Tibial artery (tissue), 4 donors: ENCODE data around the gene SLC44A3.

ENCODE experiments used
- DNase-seq, 2 donors: peaks; one replicate each; pipeline ENCODE4 v3.0.0-alpha.2; 2019
- H3K27ac ChIP-seq, 2 donors: fragments of 200-600 bp; sonication (generic) in 1 of 2; 1 replicate in 1 of 2; 2 replicates in 1 of 2; pipeline ENCODE4 v1.5.1; 2018 to 2019; ENCODE audit warnings: mild to moderate bottlenecking in 1 of 2
- H3K27me3 ChIP-seq, 2 donors: fragments of 200-600 bp; sonication (generic) in 1 of 2; one replicate each; pipeline versions ENCODE4 v1.5.1 to v1.6.0; 2016 to 2019
- H3K36me3 ChIP-seq, 3 donors: fragments of 200-600 bp; sonication (generic) in 2 of 3; one replicate each; pipeline ENCODE4 v1.5.1; 2016 to 2019; ENCODE audit warnings: mild to moderate bottlenecking in 2 of 3
- H3K4me1 ChIP-seq, 4 donors: fragments of 200-600 bp; sonication (generic) in 2 of 4; 1 replicate in 3 of 4; 2 replicates in 1 of 4; pipeline ENCODE4 v1.5.1; 2016 to 2019
- H3K4me3 ChIP-seq, 2 donors: fragments of 200-600 bp; sonication (generic) in 1 of 2; 1 replicate in 1 of 2; 2 replicates in 1 of 2; pipeline ENCODE4 v1.5.1; 2018 to 2019; ENCODE audit warnings: mild to moderate bottlenecking in 2 of 2
- H3K9me3 ChIP-seq, 3 donors: fragments of 200-600 bp; sonication (generic) in 1 of 3; one replicate each; pipeline ENCODE4 v1.5.1; 2016 to 2019
- intact Hi-C: fragments of 100-400 bp; cut with DNase I; formaldehyde crosslinking; loops from one replicate; pipeline ENCODE4 v1.15.0; 2023; ENCODE audit warnings: low total_unique reads
- TF ChIP-seq, protein P1 (sequence below), 2 experiments: fragments of 200-600 bp in 1 of 2; fragments of 450-650 bp in 1 of 2; IDR thresholded peaks; one replicate each; pipeline ENCODE4 v1.5.1; 2017 to 2019; ENCODE audit warnings: antibody characterized with exemption in 2 of 2, mild to moderate bottlenecking in 1 of 2, moderate library complexity in 1 of 2

The SLC44A3 gene, protein sequence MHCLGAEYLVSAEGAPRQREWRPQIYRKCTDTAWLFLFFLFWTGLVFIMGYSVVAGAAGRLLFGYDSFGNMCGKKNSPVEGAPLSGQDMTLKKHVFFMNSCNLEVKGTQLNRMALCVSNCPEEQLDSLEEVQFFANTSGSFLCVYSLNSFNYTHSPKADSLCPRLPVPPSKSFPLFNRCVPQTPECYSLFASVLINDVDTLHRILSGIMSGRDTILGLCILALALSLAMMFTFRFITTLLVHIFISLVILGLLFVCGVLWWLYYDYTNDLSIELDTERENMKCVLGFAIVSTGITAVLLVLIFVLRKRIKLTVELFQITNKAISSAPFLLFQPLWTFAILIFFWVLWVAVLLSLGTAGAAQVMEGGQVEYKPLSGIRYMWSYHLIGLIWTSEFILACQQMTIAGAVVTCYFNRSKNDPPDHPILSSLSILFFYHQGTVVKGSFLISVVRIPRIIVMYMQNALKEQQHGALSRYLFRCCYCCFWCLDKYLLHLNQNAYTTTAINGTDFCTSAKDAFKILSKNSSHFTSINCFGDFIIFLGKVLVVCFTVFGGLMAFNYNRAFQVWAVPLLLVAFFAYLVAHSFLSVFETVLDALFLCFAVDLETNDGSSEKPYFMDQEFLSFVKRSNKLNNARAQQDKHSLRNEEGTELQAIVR

DNA sequence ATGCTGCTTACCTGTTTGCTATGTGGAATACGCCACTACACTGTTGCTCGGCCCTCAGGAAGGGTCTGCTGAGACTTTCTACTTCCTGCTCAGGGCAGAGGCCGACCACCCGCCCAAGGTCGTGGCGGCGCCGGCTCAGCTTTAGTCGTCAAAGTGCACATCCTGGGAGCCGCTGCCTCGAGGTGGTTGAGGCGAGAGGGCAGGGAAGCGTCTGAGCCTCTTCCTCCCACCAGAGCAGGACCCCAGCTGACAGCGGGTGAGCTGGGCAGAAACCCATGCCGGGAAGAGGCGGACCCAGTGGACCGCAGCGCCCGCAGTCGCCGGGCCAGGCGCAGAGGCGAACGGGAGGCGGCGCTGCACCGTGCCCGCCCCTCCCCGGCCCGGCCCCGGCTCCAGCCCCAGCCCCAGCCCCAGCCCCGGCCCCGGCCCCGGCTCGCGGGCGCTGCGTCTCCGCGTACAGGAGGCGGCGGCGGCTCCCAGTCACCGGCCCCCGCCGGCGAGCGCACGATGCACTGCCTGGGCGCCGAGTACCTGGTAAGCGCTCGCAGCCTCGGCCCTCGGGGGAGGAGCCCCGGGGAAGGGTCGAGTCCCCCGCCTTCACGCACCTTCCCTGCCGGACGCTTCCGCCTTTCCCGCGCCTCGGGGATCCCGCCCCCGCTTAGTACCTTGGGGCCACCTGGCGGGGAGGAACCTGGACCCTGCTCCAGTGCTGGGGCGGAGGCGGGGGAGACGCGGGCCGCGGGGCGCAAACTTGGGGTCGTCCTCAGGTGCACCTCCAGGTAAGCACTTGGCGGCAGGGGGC lies at the start of gene SLC44A3:
TSS of gene SLC44A3 (plus strand) at position 413 of the 802 bp plus-strand sequence. CDS start at position 508, 95 bp downstream.
- Histone ChIP-seq H3K27me3 (no peaks in the 10 kb centered on the region), H3K4me1 (peaks cover 0 to 15% (median 6%) of the 10 kb centered on the region in 4 donors), H3K9me3 (no peaks in the 10 kb centered on the region), H3K27ac (peak within 1 kb of the TSS; percentile 13 to 51), H3K4me3 (peak within 1 kb of the TSS; percentile 58 to 76), H3K36me3 (no peaks in the 10 kb centered on the region)
- no peak for DNase-seq
- intact Hi-C loops = no loop called here
- TF ChIP-seq, protein P1, sequence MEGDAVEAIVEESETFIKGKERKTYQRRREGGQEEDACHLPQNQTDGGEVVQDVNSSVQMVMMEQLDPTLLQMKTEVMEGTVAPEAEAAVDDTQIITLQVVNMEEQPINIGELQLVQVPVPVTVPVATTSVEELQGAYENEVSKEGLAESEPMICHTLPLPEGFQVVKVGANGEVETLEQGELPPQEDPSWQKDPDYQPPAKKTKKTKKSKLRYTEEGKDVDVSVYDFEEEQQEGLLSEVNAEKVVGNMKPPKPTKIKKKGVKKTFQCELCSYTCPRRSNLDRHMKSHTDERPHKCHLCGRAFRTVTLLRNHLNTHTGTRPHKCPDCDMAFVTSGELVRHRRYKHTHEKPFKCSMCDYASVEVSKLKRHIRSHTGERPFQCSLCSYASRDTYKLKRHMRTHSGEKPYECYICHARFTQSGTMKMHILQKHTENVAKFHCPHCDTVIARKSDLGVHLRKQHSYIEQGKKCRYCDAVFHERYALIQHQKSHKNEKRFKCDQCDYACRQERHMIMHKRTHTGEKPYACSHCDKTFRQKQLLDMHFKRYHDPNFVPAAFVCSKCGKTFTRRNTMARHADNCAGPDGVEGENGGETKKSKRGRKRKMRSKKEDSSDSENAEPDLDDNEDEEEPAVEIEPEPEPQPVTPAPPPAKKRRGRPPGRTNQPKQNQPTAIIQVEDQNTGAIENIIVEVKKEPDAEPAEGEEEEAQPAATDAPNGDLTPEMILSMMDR (IDR thresholded peaks at IDR 0.05) = peak in 1 of 2 experiments; percentile 17

DNA sequence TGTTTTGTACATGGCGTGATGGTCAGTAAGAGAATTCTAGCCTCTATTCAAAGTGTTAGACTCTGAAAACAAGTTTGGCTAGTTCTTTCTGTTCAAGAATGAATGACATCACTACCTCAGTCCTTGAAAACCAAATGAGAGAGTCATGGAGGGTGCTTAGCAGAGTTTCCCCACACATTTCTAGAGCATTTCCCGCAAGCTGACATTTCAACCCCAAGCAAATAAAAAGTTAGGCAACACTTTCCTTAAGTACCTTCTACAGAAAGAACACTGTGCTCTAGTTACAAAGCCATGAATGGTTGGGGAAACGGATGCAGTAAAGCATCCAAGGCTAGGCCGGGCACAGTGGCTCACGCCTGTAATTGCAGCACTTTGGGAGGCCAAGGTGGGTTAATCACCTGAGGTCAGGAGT lies 47.9 kb upstream of the SLC44A3 start:
- no peaks in the 10 kb centered on the region for H3K36me3 ChIP-seq
- no peak overlapping the region for H3K27ac ChIP-seq
- TF ChIP-seq, protein P1 (IDR thresholded peaks at IDR 0.05) = no peak
- peaks cover 0 to 21% (median 0%) of the 10 kb centered on the region in 4 donors for H3K4me1 ChIP-seq
- no peak overlapping the region for H3K4me3 ChIP-seq
- no peaks in the 10 kb centered on the region for H3K27me3 ChIP-seq
- no peak for DNase-seq
- no peaks in the 10 kb centered on the region for H3K9me3 ChIP-seq
- intact Hi-C loops = no loop called here

DNA sequence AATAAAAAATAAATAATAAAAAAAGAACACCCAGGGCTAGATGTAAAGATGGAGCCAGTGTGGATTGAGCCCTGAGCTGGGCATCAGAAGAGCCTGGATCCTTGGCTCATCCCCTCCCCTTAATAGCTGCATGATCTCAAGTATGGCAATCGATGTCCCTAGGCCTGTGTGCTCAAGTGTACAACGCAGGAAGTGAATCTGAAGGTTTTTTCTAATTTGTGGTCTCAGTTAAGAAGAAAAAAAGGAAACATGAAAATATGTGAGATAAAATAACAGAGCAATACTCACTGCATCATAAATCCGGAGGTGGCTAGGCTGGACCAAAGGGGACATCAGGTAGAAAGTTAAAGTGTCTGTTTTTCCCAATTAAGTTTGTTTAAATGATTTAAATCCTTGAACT lies 47.3 kb upstream of the SLC44A3 start:
- TF ChIP-seq, protein P1 (IDR thresholded peaks at IDR 0.05) = no peak
- intact Hi-C loops = no loop called here
- no peaks in the 10 kb centered on the region for H3K27me3 ChIP-seq
- H3K36me3 ChIP-seq = no peaks in the 10 kb centered on the region
- no peak for DNase-seq
- peaks cover 0 to 21% (median 0%) of the 10 kb centered on the region in 4 donors for H3K4me1 ChIP-seq
- H3K27ac ChIP-seq = no peak overlapping the region
- H3K9me3 ChIP-seq = no peaks in the 10 kb centered on the region
- no peak overlapping the region for H3K4me3 ChIP-seq

DNA sequence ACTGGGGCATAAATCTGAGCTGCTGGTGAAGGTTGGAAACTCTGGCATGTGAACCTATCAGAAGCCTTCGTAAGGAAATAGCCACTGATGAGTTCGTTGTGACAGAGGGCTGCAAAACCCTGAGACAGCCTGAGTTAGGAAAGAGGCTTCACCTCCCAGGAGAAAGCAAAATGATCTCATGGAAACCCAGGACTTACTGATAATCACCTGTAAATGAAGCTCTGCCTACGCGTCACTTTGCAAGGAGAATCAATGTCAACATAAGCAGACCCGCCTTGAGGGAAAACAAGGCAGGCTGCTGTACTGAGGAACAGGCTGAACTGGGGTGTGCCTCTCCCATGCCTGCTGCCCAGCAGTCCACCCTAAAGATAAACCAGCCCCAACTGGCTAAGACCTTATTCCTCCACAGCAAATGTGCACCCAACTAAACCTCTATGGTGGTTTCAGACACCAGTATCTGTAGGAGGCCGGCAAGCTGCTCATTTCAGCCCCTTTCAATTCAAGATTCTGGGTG lies 46.8 kb upstream of the SLC44A3 start:
- no peak for DNase-seq
- H3K27ac ChIP-seq = no peak overlapping the region

More for the DNA sequence above, 46.8 kb upstream of the SLC44A3 start:
- intact Hi-C loops = no loop called here
- H3K4me1 ChIP-seq = peaks cover 0 to 21% (median 0%) of the 10 kb centered on the region in 4 donors
- H3K9me3 ChIP-seq = no peaks in the 10 kb centered on the region
- TF ChIP-seq, protein P1 (IDR thresholded peaks at IDR 0.05) = no peak
- H3K4me3 ChIP-seq = no peak overlapping the region
- H3K36me3 ChIP-seq = no peaks in the 10 kb centered on the region
- H3K27me3 ChIP-seq = no peaks in the 10 kb centered on the region
